ENCODE measurements around the gene MAP3K10.

Gene MAP3K10

DNA sequence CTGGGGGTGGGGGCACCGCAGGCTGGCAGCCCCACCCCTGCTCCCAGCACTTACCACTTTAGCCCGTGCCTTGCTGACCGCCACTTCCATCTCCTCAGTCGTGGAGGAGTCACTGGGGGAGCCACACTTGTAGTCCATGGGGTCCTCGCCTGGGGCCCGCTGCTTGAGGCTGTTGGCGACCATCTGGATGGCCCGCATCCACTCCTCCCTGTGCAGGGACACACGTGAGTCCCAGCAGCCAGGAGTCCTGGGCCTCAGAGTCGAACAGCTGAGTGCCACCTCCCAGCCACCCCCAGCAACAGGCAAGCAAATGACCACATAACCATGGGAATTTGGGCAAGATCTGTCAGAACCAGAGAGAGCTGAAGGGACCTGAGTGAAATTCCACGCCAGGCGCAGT is 51.3 kb downstream of the MAP3K10 start:
- H3K36me3 Mint-ChIP-seq (ENCODE audit: low read depth) = peaks cover 17% of the 10 kb centered on the region
- H3K27ac Mint-ChIP-seq = no peak overlapping the region
- no peaks in the 10 kb centered on the region for H3K4me1 Mint-ChIP-seq (ENCODE audit: low read depth)
- H3K27me3 Mint-ChIP-seq = no peaks in the 10 kb centered on the region
- no peaks in the 10 kb centered on the region for H3K9me3 Mint-ChIP-seq
- no peak overlapping the region for H3K4me3 Mint-ChIP-seq

DNA sequence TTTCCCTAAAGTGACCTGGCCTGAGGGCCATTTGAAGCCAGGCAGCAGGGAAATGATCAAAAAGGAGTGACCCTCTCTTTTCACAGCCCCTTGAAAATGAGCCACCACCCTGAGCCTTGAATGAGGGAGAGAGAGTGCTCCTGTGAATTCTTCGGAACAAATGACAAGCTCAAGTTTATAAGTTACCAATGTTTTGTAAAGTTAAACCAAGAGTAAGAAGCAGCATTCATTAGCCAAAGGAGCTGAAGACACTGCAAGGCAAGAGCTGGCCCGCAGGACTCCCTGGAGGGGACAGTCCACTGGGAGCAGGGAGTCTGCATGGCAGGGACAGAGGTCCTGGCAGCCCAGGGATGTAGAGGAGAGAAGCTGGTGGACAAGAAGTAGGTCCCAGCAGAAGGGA is 52.0 kb downstream of the MAP3K10 start:
- H3K27me3 Mint-ChIP-seq = no peaks in the 10 kb centered on the region
- H3K4me1 Mint-ChIP-seq (ENCODE audit: low read depth) = no peaks in the 10 kb centered on the region
- no peak overlapping the region for H3K4me3 Mint-ChIP-seq
- H3K27ac Mint-ChIP-seq = no peak overlapping the region
- peaks cover 12% of the 10 kb centered on the region for H3K36me3 Mint-ChIP-seq (ENCODE audit: low read depth)
- no peaks in the 10 kb centered on the region for H3K9me3 Mint-ChIP-seq

DNA sequence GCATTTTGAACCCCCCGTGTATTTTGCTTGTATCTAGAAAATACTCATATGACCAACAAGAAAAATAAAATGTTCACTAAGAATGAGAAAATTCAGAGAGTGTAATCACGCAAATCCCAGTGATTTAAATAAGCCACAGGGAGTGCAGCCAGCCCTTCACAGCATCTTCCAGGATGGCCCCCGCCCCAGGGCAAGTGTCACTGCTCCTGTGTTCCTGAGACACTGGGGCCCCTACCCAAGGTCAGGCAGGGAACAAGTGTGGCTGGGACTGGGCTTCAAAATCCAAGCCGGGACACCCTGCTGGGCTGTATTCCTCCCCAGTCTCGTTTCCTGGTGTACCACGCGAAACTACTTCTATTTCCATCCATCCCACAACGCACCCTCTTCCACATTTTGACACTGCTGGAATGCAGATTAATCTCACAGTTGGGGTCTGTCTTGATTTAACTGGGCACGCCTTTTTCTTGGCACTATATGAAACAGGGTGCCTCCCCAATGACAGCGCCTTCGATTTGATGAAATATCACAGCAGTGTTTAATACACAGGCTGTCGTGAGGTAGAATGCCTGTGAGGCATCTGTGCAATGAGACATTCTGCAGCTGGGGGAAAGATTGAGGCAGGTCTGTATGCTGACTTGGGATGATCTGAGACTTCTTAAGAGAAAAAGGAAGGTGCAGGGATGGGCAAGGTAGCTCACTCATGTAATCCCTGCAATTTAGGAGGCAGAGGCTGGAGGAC is 53.5 kb downstream of the MAP3K10 start:
- H3K36me3 Mint-ChIP-seq (ENCODE audit: low read depth) = peaks cover 10% of the 10 kb centered on the region
- no peak overlapping the region for H3K4me3 Mint-ChIP-seq
- no peaks in the 10 kb centered on the region for H3K27me3 Mint-ChIP-seq
- H3K27ac Mint-ChIP-seq = no peak overlapping the region
- H3K4me1 Mint-ChIP-seq (ENCODE audit: low read depth) = no peaks in the 10 kb centered on the region
- no peaks in the 10 kb centered on the region for H3K9me3 Mint-ChIP-seq

DNA sequence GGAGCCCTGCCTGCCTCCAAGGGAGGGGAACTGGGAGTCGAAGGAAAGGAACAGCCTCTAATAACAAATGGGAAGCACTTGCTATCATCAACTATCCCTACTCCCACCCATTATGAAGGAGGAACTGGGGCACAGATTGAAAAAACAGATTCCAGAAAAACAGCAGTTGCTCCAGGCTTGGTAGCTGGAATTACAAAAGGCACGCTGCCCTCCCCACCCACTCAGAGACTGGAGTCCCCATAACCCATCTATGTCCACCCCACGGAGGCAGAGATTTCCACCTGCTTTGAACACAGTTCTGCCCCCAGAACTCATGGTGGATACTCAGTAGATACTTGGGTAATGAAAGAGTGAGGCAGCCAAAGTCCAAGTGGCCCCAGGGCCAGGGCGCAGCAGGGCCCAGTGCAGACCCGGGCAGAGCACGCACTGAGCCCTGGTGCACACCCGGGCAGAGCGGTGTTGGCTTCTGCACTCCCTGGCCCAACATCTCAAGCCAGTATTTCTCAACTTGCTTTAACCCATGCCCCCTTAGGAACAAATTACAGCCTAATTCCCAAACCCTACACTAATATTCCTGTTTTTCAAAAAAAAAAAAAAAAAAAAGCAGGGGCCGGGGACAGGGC is 54.4 kb downstream of the MAP3K10 start:
- Mint-ChIP-seq H3K4me1 (ENCODE audit: low read depth) (no peaks in the 10 kb centered on the region), H3K27me3 (no peaks in the 10 kb centered on the region), H3K9me3 (no peaks in the 10 kb centered on the region), H3K36me3 (ENCODE audit: low read depth) (peaks cover 16% of the 10 kb centered on the region), H3K4me3 (no peak overlapping the region), H3K27ac (no peak overlapping the region)

DNA sequence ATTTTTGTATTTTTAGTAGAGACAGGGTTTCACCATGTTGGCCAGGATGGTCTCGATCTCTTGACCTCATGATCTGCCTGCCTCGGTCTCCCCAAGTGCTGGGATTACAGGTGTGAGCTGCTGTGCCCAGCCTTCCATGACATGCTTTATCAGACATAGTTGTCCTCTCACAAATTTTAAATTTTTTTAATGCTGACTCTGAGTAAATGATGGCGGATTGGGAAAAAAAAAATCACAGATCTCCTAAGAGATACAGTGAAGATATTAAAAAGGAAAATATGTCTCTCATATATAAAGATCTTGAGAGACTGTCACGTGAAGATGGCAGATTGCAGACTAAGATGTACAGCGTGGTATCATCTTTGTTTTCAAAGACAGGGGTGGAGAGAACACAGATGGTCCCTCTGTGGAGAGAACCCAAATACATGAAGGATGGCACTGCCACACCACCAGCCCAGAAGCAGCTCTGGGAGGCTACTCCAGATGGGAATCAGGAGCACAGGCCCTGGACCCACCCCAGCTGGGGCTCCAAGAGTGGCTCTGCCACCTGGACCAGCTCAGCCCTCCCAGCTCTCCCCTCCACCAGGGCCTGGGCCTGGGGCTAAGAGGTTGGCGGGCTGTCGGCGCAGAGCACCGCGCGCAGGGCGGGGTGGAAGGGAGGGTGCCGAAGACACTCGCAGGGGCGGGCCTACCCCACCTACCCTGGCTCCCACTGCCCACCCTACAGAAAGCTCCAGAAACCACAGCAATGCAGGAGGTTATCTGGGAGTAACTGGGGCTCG is 55.3 kb downstream of the MAP3K10 start:
- Mint-ChIP-seq H3K27ac (no peak overlapping the region), H3K36me3 (ENCODE audit: low read depth) (peaks cover 12% of the 10 kb centered on the region), H3K9me3 (no peaks in the 10 kb centered on the region), H3K4me1 (ENCODE audit: low read depth) (no peaks in the 10 kb centered on the region), H3K4me3 (no peak overlapping the region), H3K27me3 (no peaks in the 10 kb centered on the region)

DNA sequence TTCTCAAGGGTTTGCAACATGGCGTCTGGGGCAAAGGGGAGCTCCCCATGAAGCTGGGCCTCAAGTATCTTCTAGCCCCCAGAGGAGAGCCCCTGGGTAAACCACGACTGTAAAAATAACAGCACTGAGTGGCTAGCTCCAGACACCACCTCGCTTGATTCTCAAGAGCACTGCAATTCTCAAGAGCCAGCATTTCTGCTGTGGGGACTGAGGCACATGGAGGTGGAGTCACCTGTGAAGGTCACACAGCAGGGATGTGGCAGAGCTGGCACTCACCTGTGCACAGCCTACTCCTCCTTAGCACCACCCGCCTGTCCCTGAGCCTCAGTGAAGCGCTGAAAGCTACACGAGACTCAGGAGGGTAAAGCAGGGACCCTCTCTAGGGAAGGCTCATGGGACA is 56.0 kb downstream of the MAP3K10 start:
- peaks cover 16% of the 10 kb centered on the region for H3K36me3 Mint-ChIP-seq (ENCODE audit: low read depth)
- peaks cover 3% of the 10 kb centered on the region for H3K4me1 Mint-ChIP-seq (ENCODE audit: low read depth)
- no peaks in the 10 kb centered on the region for H3K27me3 Mint-ChIP-seq
- no peaks in the 10 kb centered on the region for H3K9me3 Mint-ChIP-seq
- no peak overlapping the region for H3K27ac Mint-ChIP-seq
- H3K4me3 Mint-ChIP-seq = no peak overlapping the region

DNA sequence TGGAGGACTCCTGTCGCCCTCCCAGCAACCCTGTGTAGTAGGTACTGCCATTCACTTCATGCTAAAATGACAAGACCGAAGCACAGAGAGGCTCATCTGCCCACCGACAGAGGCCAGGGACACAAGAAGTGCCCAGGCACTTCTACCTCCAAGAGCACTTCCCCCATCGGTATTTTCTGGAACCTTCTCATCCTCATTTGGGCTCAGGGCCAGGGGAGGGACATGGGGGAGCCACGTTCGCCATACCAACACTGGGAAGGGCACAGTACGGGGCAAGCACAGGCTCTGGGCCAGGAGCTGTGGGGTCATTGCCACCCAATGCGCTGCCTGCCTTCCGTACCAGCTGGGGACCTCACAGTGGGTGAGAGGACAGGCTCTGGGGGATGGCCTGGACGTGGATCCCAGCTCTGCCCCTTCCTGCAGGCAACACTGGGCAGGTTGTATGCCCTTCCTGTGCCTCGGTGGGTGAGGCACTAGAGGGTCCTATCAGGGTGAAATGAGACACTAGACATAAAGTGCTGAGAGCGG is 56.6 kb downstream of the MAP3K10 start:
- no peak overlapping the region for H3K27ac Mint-ChIP-seq

DNA sequence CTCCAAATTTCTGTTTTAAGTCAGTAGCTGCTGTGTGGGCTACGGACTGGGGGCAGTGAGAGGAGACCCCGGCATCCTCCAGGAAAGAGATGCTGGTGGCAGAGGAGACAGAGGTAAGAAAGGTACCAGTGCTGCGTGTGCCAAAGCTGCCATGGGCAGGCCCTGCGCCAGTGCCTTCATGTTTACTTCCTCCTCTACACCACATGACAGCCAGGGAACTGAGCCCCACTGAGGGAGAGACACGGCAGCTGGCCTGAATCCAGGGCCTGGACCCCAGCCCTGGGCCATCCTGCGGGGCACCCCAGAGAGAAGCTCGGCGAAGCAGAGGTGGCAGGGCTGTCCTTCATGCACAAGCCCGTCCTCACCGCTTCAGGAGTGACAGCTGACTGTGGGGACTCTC is 58.0 kb downstream of the MAP3K10 start:
- H3K4me1 Mint-ChIP-seq (ENCODE audit: low read depth) = peaks cover 8% of the 10 kb centered on the region
- H3K36me3 Mint-ChIP-seq (ENCODE audit: low read depth) = peaks cover 28% of the 10 kb centered on the region
- H3K4me3 Mint-ChIP-seq = no peak overlapping the region
- no peaks in the 10 kb centered on the region for H3K9me3 Mint-ChIP-seq
- no peaks in the 10 kb centered on the region for H3K27me3 Mint-ChIP-seq
- H3K27ac Mint-ChIP-seq = no peak overlapping the region

More for the DNA sequence above, 56.6 kb downstream of the MAP3K10 start:
- H3K4me1 Mint-ChIP-seq (ENCODE audit: low read depth) = peaks cover 8% of the 10 kb centered on the region
- H3K4me3 Mint-ChIP-seq = no peak overlapping the region
- peaks cover 22% of the 10 kb centered on the region for H3K36me3 Mint-ChIP-seq (ENCODE audit: low read depth)
- no peaks in the 10 kb centered on the region for H3K27me3 Mint-ChIP-seq
- H3K9me3 Mint-ChIP-seq = no peaks in the 10 kb centered on the region

DNA sequence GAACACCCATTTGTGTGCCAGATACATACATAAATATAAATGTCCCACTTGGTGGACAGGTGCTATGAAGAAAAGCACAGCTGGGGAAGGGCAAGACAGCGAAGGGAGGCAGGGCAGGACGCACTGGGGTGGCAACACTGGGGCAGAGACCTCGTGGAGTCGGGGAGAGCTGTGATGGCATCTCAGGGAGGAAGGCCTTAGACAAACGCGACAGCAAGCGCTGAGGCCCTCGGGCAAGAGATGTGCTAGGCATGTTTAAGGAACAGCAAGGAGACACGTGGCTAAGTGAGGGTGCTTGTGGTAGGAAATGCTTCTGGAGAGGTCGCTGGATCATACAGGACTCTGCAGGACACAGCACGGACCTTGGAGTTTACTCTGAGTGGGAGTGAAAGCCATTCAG is 58.6 kb downstream of the MAP3K10 start:
- no peak overlapping the region for H3K4me3 Mint-ChIP-seq
- H3K27me3 Mint-ChIP-seq = no peaks in the 10 kb centered on the region
- peak overlapping the region; percentile 13 for H3K27ac Mint-ChIP-seq
- H3K36me3 Mint-ChIP-seq (ENCODE audit: low read depth) = peaks cover 29% of the 10 kb centered on the region
- H3K9me3 Mint-ChIP-seq = no peaks in the 10 kb centered on the region
- H3K4me1 Mint-ChIP-seq (ENCODE audit: low read depth) = peaks cover 8% of the 10 kb centered on the region

DNA sequence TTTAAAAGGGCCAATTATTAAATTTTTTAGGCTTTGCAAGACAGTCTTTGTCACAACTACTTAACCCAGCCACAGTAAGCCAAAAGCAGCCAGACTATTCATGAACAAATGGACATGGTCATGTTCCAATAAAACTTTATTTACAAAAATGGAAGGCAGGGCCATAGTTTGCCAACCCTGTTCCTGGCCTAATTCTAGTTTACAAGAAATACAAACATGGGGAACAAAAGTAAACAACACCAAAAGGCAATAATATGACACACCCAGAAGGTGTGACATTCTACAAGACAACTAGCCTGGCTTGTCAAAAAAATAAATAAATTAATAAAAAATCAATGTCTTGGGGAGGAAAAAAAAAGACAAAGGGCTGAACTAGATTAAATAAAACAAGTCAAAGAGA is 60.0 kb downstream of the MAP3K10 start:
- peaks cover 44% of the 10 kb centered on the region for H3K36me3 Mint-ChIP-seq (ENCODE audit: low read depth)
- H3K27me3 Mint-ChIP-seq = no peaks in the 10 kb centered on the region
- no peak overlapping the region for H3K4me3 Mint-ChIP-seq
- H3K4me1 Mint-ChIP-seq (ENCODE audit: low read depth) = peaks cover 8% of the 10 kb centered on the region
- H3K9me3 Mint-ChIP-seq = no peaks in the 10 kb centered on the region
- H3K27ac Mint-ChIP-seq = no peak overlapping the region

DNA sequence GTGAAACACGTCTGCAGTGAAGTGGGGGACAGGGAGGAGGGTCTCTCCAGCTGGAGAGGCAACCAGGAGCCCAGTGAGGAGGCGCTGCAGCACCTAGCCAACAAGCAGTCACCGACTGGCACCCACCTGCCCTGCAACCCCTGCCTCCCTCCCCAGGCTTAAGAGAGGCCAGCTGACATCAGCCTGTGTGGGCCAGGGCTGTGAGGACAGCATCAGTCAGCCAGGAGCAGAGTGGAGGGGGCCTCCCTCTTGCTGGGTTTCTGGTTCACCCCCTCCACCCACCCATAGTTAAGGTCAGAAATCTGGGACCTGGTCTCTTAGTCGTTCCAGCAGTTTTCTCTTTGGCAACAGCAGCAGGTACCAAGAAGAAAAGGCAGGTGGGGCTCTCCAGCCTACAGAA is 60.8 kb downstream of the MAP3K10 start:
- H3K9me3 Mint-ChIP-seq = no peaks in the 10 kb centered on the region
- no peak overlapping the region for H3K4me3 Mint-ChIP-seq
- peaks cover 44% of the 10 kb centered on the region for H3K36me3 Mint-ChIP-seq (ENCODE audit: low read depth)
- H3K27ac Mint-ChIP-seq = peak overlapping the region; percentile 61
- peaks cover 12% of the 10 kb centered on the region for H3K4me1 Mint-ChIP-seq (ENCODE audit: low read depth)
- H3K27me3 Mint-ChIP-seq = no peaks in the 10 kb centered on the region

DNA sequence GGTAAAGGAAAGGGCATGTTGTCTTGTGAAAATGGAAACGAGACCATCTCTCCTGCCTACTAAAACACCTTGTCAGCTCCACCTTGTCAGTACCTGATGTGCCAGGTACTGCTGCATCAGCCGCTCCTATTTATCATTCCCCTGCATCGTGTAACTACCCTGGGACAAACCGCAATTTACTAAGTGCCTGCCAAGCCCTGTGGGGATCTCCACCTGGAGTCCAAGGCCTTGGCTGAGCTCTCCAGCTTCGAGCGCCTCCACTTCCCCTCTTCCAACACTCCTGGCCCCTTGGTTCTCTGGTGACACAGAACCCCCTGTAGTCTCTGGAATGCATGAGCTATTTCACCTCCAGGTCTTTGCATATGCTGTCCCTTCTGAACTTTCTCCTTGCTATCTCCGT is 61.2 kb downstream of the MAP3K10 start:
- Mint-ChIP-seq H3K27ac (no peak overlapping the region), H3K9me3 (no peaks in the 10 kb centered on the region), H3K4me1 (ENCODE audit: low read depth) (peaks cover 13% of the 10 kb centered on the region), H3K36me3 (ENCODE audit: low read depth) (peaks cover 44% of the 10 kb centered on the region), H3K4me3 (no peak overlapping the region), H3K27me3 (no peaks in the 10 kb centered on the region)

DNA sequence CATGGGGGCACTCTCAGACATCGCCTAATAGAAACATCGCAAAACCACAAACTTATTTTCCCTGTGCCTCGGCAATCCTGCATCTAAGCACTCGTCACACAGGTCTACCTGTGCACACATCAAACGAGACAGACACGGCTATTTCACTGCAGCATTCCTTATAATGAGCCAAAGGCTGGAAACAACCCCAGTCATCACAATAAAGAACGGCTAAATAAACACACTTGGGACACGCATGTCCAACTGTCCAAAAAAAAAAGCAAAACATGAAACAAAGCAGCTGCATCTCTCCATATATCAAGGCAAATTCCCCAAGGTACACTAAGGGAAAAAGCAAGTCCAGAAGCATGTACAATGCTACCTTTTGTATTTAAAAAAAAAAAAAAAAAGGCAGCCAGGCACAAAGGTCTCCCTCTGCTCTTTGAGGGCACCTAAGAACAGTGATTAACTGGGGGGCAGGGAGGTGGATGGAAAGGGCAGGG is 62.4 kb downstream of the MAP3K10 start:
- H3K9me3 Mint-ChIP-seq = no peaks in the 10 kb centered on the region
- no peak overlapping the region for H3K4me3 Mint-ChIP-seq
- peaks cover 16% of the 10 kb centered on the region for H3K4me1 Mint-ChIP-seq (ENCODE audit: low read depth)
- H3K27ac Mint-ChIP-seq = no peak overlapping the region
- peaks cover 44% of the 10 kb centered on the region for H3K36me3 Mint-ChIP-seq (ENCODE audit: low read depth)
- no peaks in the 10 kb centered on the region for H3K27me3 Mint-ChIP-seq

DNA sequence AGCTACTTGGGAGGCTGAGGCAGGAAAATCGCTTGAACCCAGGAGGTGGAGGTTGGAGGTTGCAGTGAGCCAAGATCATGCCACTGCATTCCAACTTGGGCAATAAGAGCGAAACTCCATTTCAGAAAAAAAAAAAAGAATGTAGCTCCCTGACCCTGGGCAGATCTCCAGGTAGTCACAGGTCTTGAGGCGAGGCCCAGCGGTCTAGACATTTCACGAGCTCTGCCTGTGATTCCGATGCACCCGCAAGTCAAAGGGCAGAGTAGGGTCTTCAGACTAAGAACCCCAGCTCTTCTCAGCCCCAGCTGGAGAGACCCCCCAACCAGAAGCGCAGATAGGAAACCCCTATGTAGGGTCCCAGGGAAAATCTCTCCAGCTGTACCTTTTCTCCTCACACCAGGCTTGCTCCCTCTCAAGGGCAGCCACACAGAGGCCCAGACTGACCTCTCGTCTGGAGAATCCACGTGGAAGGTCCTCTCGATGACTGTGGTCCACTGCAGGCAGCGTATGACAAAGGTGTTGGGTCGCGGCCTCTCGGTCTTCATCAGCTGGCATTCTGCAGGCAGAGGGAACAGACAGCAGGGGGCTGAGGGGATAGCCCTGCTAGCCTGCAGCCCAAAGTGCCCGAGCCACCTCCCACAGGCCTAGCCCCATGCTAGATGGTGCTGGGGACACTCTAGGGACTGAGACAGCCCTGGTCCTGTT is 63.6 kb downstream of the MAP3K10 start:
- Mint-ChIP-seq H3K27me3 (no peaks in the 10 kb centered on the region), H3K4me3 (no peak overlapping the region), H3K4me1 (ENCODE audit: low read depth) (peaks cover 23% of the 10 kb centered on the region), H3K27ac (no peak overlapping the region), H3K36me3 (ENCODE audit: low read depth) (peaks cover 41% of the 10 kb centered on the region), H3K9me3 (no peaks in the 10 kb centered on the region)
